Stimulated activated memory B cell treated with anti-CD40 and anti-IgM and Interleukin-4, amounts not matched to agents 10 μg/mL and 1 μg/mL and 100 μg/mL, for 72 hours (primary cell): ENCODE measurements around the gene BICRA.
"Not testable (repeated sequence)": the region's sequence is repeated elsewhere in the genome, so short reads cannot be mapped to it uniquely, and the experiment has no call there.

Source experiments
- ATAC-seq: fragments of 150-1000 bp; cut with Tn5 transposase; 2 replicates; pipeline ENCODE4 v1.10.0; 2021
- H3K27ac Mint-ChIP-seq: one replicate; pipeline ENCODE4 v1.8.0; 2022; ENCODE audit warnings: mild to moderate bottlenecking, mixed read lengths
- H3K27me3 Mint-ChIP-seq: one replicate; pipeline ENCODE4 v1.8.0; 2022; ENCODE audit warnings: mixed read lengths
- H3K36me3 Mint-ChIP-seq: one replicate; pipeline ENCODE4 v1.8.0; 2022; ENCODE audit warnings: mixed read lengths
- H3K4me1 Mint-ChIP-seq: one replicate; pipeline ENCODE4 v1.8.0; 2022; ENCODE audit warnings: mixed read lengths
- H3K4me3 Mint-ChIP-seq: one replicate; pipeline ENCODE4 v1.8.0; 2022; ENCODE audit warnings: mild to moderate bottlenecking, moderate library complexity, mixed read lengths
- H3K9me3 Mint-ChIP-seq: one replicate; pipeline ENCODE4 v1.8.0; 2022; ENCODE audit warnings: mixed read lengths

BICRA gene

DNA sequence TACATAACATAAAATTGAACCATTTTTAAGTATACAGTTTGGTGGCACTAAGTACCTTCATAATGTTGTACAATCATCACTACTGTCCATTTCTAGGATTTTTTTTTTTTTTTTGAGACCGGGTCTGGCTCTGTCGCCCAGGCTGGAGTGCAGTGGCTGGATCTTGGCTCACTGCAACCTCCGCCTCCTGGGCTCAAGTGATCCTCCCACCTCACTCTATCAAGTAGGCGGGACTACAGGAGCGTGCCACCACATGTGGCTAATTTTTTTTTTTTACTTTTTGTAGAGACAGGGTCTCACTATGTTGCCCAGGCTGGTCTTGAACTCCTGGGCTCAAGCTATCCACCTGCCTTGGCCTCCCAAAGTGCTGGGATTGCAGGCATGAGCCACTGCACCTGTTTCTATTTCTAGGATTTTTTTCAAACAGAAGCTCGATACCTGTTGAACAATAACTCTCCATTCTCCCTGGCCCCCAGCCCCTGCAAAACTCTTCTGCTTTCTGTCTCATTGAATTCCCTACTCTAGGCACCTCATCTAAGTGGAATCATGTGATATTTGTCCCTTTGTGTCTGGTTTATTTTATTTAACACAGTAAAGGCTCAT lies 26.3 kb downstream of the BICRA start:
- not testable (repeated sequence) for ATAC-seq, H3K9me3 Mint-ChIP-seq, H3K27ac Mint-ChIP-seq, H3K27me3 Mint-ChIP-seq, H3K4me3 Mint-ChIP-seq
- Mint-ChIP-seq H3K36me3 (peaks cover 41% of the 10 kb centered on the region), H3K4me1 (peaks cover 44% of the 10 kb centered on the region)

DNA sequence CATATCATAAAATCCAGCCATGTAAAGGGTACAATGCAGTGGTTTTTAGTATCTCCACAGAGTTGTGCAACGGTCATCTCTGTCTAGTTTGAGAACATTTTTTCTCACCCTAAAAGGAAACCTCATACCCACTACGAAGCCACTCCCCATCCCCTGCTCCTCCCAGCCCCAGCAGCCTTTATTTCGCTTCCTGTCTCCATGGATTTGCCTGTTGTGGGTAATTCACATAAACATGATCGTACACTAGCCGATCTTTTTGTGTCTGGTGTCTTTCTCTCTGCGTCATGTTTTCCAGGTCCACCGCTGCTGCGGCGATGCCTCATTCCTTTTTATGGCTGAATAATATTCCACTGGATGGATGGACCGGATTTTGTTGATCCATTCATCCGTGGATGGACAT lies 28.6 kb downstream of the BICRA start:
- no peak overlapping the region for H3K27ac Mint-ChIP-seq
- H3K36me3 Mint-ChIP-seq = peaks cover 29% of the 10 kb centered on the region
- no peak overlapping the region for H3K4me3 Mint-ChIP-seq
- ATAC-seq = no peak
- H3K4me1 Mint-ChIP-seq = peaks cover 48% of the 10 kb centered on the region
- H3K9me3 Mint-ChIP-seq = peaks cover 4% of the 10 kb centered on the region
- no peaks in the 10 kb centered on the region for H3K27me3 Mint-ChIP-seq

DNA sequence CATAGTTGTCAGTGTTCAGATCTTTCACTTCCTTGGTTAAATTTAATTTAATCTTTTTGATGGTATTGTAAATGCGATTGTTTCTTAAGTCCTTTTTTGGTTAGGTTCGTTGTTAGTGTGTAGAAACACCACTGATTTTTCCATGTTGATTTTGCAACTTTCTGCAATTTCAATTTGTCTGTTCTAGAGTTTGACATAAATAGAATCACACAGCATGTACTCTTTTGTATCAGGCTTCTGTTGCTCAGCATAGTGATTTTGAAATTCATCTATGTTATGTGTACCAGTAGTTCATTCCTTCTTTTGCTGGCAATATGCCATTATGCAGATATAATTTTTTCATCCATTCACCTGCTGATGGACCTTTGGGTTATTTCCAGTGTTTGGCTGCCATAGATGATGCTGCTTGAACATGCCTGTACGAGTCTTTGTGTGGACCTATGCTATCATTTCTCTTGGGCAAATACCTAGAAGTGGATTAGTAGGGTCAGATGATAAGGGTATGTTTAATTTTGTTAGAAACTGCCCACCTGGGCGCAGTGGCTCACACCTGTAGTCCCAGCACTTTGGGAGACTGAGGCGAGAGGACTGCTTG lies 33.1 kb downstream of the BICRA start:
- H3K4me1 Mint-ChIP-seq = peaks cover 45% of the 10 kb centered on the region
- H3K27me3 Mint-ChIP-seq = no peaks in the 10 kb centered on the region
- no peak for ATAC-seq
- peaks cover 4% of the 10 kb centered on the region for H3K9me3 Mint-ChIP-seq
- H3K4me3 Mint-ChIP-seq = no peak overlapping the region
- peaks cover 42% of the 10 kb centered on the region for H3K36me3 Mint-ChIP-seq
- H3K27ac Mint-ChIP-seq = no peak overlapping the region

- Mint-ChIP-seq H3K9me3 (peaks cover 2% of the 10 kb centered on the region), H3K36me3 (peaks cover 44% of the 10 kb centered on the region), H3K27me3 (no peaks in the 10 kb centered on the region), H3K4me1 (peaks cover 48% of the 10 kb centered on the region), H3K4me3 (no peak overlapping the region), H3K27ac (no peak overlapping the region)
- no peak for ATAC-seq
Measured at GRCh38 chr19:47643281-47643680, 34.3 kb downstream of the BICRA start.

DNA sequence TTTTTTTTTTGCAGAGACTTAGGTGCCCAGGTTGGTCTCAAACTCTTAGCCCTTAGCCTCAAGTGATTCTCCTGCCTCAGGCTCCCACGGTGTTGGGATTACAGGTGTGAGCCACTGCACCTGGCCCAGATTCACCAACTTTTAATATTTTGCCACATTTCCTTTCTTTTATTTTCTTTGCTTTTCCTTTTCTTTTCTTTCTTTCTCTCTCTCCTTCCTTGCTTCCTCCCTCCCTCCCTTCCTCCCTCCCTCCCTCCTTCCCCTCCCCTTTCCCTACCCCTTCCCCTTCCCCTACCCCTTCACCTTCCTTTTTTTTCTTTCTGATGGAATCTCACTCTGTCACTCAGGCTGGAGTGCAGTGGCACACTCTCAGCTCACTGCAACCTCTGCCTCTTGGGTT lies 35.3 kb downstream of the BICRA start:
- H3K4me3 Mint-ChIP-seq = no peak overlapping the region
- peaks cover 49% of the 10 kb centered on the region for H3K4me1 Mint-ChIP-seq
- peaks cover 42% of the 10 kb centered on the region for H3K36me3 Mint-ChIP-seq
- H3K9me3 Mint-ChIP-seq = peaks cover 2% of the 10 kb centered on the region
- peak overlapping the region; percentile 48 for H3K27ac Mint-ChIP-seq
- no peak for ATAC-seq
- no peaks in the 10 kb centered on the region for H3K27me3 Mint-ChIP-seq

GRCh38 chr19:47644743-47645482 lies 36.0 kb downstream of the BICRA start:
- Mint-ChIP-seq H3K4me3 (no peak overlapping the region), H3K4me1 (peaks cover 47% of the 10 kb centered on the region), H3K36me3 (peaks cover 48% of the 10 kb centered on the region), H3K27ac (peak overlapping the region; percentile 48), H3K27me3 (no peaks in the 10 kb centered on the region), H3K9me3 (peaks cover 5% of the 10 kb centered on the region)
- no peak for ATAC-seq

GRCh38 chr19:47646924-47647323 lies 38.0 kb downstream of the BICRA start:
- peaks cover 47% of the 10 kb centered on the region for H3K4me1 Mint-ChIP-seq
- no peaks in the 10 kb centered on the region for H3K27me3 Mint-ChIP-seq
- no peak overlapping the region for H3K4me3 Mint-ChIP-seq
- H3K9me3 Mint-ChIP-seq = peaks cover 5% of the 10 kb centered on the region
- H3K36me3 Mint-ChIP-seq = peaks cover 68% of the 10 kb centered on the region
- no peak overlapping the region for H3K27ac Mint-ChIP-seq
- ATAC-seq = no peak

GRCh38 chr19:47649588-47649987 lies 40.7 kb downstream of the BICRA start:
- Mint-ChIP-seq H3K9me3 (peaks cover 5% of the 10 kb centered on the region), H3K4me3 (no peak overlapping the region), H3K4me1 (peaks cover 38% of the 10 kb centered on the region), H3K36me3 (peaks cover 86% of the 10 kb centered on the region), H3K27ac (no peak overlapping the region), H3K27me3 (no peaks in the 10 kb centered on the region)
- ATAC-seq = no peak

GRCh38 chr19:47650700-47651099 lies 41.8 kb downstream of the BICRA start:
- Mint-ChIP-seq H3K36me3 (peaks cover 81% of the 10 kb centered on the region), H3K27me3 (no peaks in the 10 kb centered on the region), H3K4me3 (no peak overlapping the region), H3K9me3 (peaks cover 5% of the 10 kb centered on the region), H3K4me1 (peaks cover 27% of the 10 kb centered on the region), H3K27ac (no peak overlapping the region)
- ATAC-seq = no peak

GRCh38 chr19:47651132-47651531 lies 42.2 kb downstream of the BICRA start:
- no peak overlapping the region for H3K27ac Mint-ChIP-seq
- no peak overlapping the region for H3K4me3 Mint-ChIP-seq
- H3K9me3 Mint-ChIP-seq = peaks cover 5% of the 10 kb centered on the region
- peaks cover 24% of the 10 kb centered on the region for H3K4me1 Mint-ChIP-seq
- H3K27me3 Mint-ChIP-seq = no peaks in the 10 kb centered on the region
- H3K36me3 Mint-ChIP-seq = peaks cover 77% of the 10 kb centered on the region
- no peak for ATAC-seq

DNA sequence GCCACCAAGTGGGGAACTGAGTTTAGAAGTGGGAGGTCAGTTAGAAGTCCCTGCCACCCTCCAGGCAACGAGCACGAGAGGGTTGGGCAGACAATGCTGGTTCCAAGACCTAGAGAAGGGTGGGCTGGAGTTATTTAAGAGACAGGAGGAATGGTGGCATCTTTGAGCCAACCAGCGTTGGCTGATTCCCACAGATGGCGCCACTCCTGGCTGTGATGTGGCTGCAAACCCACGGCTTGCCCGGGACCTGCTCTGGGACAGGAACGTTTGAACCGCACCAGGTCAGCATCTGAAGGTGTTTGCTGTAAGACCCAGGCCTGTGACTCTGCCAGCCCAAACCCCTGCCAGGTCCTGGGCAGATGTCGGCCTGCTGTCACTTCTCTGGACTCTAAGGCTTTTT lies 42.8 kb downstream of the BICRA start:
- H3K9me3 Mint-ChIP-seq = peaks cover 5% of the 10 kb centered on the region
- peaks cover 71% of the 10 kb centered on the region for H3K36me3 Mint-ChIP-seq
- no peak overlapping the region for H3K27ac Mint-ChIP-seq
- H3K27me3 Mint-ChIP-seq = no peaks in the 10 kb centered on the region
- H3K4me3 Mint-ChIP-seq = no peak overlapping the region
- ATAC-seq = no peak
- peaks cover 24% of the 10 kb centered on the region for H3K4me1 Mint-ChIP-seq

DNA sequence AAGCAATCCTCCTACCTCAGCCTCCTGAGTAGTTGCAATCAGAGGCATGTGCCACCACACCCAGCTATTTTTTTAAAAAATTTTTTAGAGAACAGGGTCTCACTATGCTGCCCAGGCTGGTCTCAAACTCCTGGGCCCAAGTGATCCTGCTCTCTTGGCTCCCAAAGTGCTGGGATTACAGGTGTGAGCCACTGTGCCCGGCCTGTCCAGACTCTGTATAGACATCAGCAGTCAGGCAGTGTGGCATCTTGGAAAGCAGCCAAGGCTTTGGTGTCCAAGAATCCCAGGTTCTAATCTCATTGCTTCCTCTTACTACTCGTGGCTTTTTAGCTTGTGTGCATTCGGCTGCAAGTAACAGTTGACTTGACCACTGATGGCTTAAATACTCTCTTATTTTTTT lies 43.4 kb downstream of the BICRA start:
- H3K4me3 Mint-ChIP-seq = no peak overlapping the region
- H3K9me3 Mint-ChIP-seq = peaks cover 5% of the 10 kb centered on the region
- H3K36me3 Mint-ChIP-seq = peaks cover 65% of the 10 kb centered on the region
- no peaks in the 10 kb centered on the region for H3K27me3 Mint-ChIP-seq
- H3K27ac Mint-ChIP-seq = no peak overlapping the region
- no peak for ATAC-seq
- H3K4me1 Mint-ChIP-seq = peaks cover 24% of the 10 kb centered on the region

DNA sequence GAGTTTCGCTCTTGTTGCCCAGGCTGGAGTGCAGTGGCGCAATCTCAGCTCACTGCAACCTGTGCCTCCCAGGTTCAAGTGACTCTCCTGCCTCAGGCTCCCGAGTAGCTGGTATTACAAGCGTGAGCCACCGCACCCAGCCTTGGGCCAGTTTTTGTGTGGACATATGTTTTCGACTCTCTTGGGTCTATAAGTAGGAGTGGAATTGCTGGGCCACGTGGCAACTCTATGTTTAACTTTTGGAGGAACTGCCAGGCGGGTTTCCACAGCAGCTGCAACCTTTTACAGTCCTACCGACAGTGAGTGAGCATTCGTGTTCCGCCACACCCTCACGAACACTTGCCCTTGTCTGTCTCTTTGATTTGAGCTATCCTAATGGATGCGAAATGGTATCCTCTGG lies 44.9 kb downstream of the BICRA start:
- Mint-ChIP-seq H3K4me1 (peaks cover 12% of the 10 kb centered on the region), H3K4me3 (no peak overlapping the region), H3K9me3 (peaks cover 3% of the 10 kb centered on the region), H3K27ac (no peak overlapping the region), H3K27me3 (no peaks in the 10 kb centered on the region), H3K36me3 (peaks cover 59% of the 10 kb centered on the region)
- no peak for ATAC-seq

GRCh38 chr19:47657719-47658118 lies 48.8 kb downstream of the BICRA start:
- no peak overlapping the region for H3K4me3 Mint-ChIP-seq
- H3K4me1 Mint-ChIP-seq = peaks cover 24% of the 10 kb centered on the region
- no peak overlapping the region for H3K27ac Mint-ChIP-seq
- H3K9me3 Mint-ChIP-seq = no peaks in the 10 kb centered on the region
- peaks cover 42% of the 10 kb centered on the region for H3K36me3 Mint-ChIP-seq
- no peak for ATAC-seq
- no peaks in the 10 kb centered on the region for H3K27me3 Mint-ChIP-seq

GRCh38 chr19:47658431-47659348 lies 49.8 kb downstream of the BICRA start:
- Mint-ChIP-seq H3K4me3 (no peak overlapping the region), H3K36me3 (peaks cover 35% of the 10 kb centered on the region), H3K4me1 (peaks cover 21% of the 10 kb centered on the region), H3K27ac (no peak overlapping the region), H3K9me3 (no peaks in the 10 kb centered on the region), H3K27me3 (no peaks in the 10 kb centered on the region)
- ATAC-seq = no peak
